ENCODE measurements around the gene PAX2. TPM values are rescaled to one million over a fixed set of nuclear protein-coding genes. Genes with fewer than 3 reads are reported as not detected.

The PAX2 gene
- total RNA-seq, 1 donor from 2014 or later, result 0.07 TPM

DNA sequence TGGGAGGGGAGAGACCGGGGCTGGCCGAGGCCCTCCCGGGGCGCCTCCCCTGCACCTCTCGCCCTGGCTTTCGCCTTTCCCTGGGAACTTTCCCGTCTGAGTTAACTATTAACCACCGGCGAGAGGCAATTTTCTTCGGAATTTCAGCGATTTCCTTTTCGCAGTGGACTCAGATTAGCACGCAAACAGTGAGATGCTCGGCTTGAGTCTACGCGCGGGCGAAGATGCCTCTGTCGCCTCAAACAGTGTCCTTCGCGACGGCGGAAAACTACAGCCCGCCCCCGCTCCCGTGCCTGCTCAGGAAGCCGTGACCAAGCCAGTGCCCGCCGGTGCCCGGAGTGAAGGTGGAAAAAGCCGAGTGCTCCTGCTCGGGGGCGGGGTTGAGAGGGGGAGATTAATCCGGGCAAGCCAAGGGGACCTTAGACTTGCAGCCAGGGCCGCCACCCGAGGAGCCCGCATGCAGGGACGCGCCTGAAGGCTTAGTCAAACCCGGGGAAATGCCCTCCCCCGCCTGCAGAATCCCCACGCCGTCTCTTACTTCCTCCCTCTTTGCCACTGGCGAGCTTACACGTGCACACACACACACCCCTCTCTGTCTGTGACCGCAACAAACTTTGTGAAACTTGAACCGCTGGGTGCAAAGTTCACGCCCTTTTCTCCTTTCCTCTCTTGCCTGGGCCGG, 14.5 kb upstream of the PAX2 start:
- peaks cover 3% of the 10 kb centered on the region for H3K36me3 Mint-ChIP-seq (ENCODE audit: low read depth)
- peak overlapping the region; percentile 56 for H3K27ac Mint-ChIP-seq
- H3K4me1 Mint-ChIP-seq, result peaks cover 25% of the 10 kb centered on the region
- peaks cover 88% of the 10 kb centered on the region for H3K27me3 Mint-ChIP-seq
- H3K4me3 Mint-ChIP-seq, result peak overlapping the region; percentile 57
- intact Hi-C loops (cut with micrococcal nuclease), result no loop called here
- DNase-seq, result peak; percentile 73
- H3K9me3 Mint-ChIP-seq, result no peaks in the 10 kb centered on the region

DNA sequence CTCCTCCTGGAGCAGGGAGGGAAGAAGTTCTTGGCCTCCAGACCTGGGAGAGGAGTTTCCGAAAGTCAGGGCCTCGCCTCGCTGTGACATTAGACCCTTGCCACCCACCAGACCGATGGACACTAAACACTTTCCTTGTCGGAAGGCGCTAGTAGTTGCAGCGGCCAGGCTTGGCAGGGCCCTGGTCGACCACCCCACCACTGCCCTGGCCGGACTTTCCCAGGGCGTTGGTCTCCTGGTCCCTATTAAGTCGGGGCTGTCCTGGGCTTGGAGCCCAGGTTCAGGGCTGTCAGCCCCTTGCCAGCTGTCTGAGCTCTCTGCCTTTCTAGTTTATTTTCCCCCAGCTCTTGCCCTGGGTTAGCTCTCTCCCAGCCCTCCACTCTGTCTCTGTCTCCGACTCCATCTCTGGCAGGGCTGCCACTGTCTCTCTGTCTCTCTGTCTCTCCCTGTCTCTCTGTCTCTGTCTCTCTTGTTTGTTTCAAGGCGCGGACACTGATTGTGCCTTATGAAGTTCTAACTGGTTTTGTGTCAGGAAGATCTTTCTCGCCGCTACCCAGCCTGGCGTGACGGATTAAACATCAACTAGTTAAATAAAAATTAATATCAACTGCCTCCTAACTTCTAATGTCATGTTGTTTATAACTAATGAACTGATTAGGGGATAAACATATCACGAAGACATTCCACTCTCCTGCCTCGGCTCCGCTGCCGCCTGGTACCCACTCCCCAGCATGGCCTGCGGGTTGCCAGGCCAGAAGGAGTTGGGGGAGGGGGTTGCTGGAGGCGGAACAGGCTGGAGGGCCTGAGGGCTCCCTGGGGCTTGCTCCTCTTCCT, 13.8 kb upstream of the PAX2 start:
- H3K4me1 Mint-ChIP-seq, result peaks cover 25% of the 10 kb centered on the region
- peak overlapping the region; percentile 56 for H3K27ac Mint-ChIP-seq

DNA sequence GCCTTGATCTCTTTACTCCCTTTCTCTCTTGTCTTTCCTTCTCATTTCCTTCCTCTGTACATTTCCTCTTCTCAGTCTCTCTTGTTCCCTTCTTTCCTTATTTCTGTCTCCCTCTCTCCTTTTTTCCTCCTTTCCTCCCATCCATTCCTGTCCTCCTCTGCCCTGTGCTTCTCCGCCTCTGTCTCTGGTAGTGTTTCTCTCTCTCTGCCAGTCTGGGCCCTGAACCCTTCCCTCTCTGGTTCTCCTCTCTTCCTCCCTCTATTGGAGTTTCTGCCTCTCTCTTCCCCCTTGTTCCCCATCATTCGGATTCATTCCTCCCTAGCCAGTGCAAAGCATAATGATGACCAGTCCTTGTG, 13.2 kb upstream of the PAX2 start:
- Mint-ChIP-seq H3K27ac (no peak overlapping the region), H3K4me3 (peak overlapping the region; percentile 3), H3K27me3 (peaks cover 90% of the 10 kb centered on the region), H3K9me3 (no peaks in the 10 kb centered on the region), H3K4me1 (peaks cover 28% of the 10 kb centered on the region), H3K36me3 (ENCODE audit: low read depth) (peaks cover 5% of the 10 kb centered on the region)
- no peak for DNase-seq
- intact Hi-C loops (cut with micrococcal nuclease), result no loop called here

More for the DNA sequence above, 13.8 kb upstream of the PAX2 start:
- DNase-seq, result no peak
- H3K4me3 Mint-ChIP-seq, result peak overlapping the region; percentile 57
- H3K36me3 Mint-ChIP-seq (ENCODE audit: low read depth), result peaks cover 3% of the 10 kb centered on the region
- intact Hi-C loops (cut with micrococcal nuclease), result no loop called here
- H3K9me3 Mint-ChIP-seq, result no peaks in the 10 kb centered on the region
- peaks cover 88% of the 10 kb centered on the region for H3K27me3 Mint-ChIP-seq

DNA sequence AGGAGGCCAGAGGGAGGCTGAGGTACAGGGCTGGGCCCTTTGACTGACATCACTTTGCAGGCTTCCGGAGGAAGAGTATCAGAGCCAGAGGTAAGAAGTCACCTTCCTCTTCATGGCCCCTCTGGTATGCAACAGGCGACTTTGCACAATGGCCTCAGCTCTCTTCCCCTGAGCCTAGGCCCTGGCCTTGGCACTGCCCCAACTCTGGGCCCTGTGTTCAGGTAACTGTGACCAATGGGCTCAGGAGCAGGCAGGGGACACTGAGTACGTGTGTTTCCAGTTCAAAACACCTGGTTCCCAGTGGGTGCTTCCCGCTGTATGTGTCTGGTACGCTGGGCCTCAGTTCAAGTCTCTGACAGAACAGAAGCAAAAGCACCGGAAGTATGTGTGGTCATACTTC, 12.1 kb upstream of the PAX2 start:
- peaks cover 5% of the 10 kb centered on the region for H3K36me3 Mint-ChIP-seq (ENCODE audit: low read depth)
- peaks cover 90% of the 10 kb centered on the region for H3K27me3 Mint-ChIP-seq
- peaks cover 31% of the 10 kb centered on the region for H3K4me1 Mint-ChIP-seq
- H3K27ac Mint-ChIP-seq, result no peak overlapping the region
- intact Hi-C loops (cut with micrococcal nuclease), result no loop called here
- no peak overlapping the region for H3K4me3 Mint-ChIP-seq
- H3K9me3 Mint-ChIP-seq, result no peaks in the 10 kb centered on the region
- DNase-seq, result no peak

DNA sequence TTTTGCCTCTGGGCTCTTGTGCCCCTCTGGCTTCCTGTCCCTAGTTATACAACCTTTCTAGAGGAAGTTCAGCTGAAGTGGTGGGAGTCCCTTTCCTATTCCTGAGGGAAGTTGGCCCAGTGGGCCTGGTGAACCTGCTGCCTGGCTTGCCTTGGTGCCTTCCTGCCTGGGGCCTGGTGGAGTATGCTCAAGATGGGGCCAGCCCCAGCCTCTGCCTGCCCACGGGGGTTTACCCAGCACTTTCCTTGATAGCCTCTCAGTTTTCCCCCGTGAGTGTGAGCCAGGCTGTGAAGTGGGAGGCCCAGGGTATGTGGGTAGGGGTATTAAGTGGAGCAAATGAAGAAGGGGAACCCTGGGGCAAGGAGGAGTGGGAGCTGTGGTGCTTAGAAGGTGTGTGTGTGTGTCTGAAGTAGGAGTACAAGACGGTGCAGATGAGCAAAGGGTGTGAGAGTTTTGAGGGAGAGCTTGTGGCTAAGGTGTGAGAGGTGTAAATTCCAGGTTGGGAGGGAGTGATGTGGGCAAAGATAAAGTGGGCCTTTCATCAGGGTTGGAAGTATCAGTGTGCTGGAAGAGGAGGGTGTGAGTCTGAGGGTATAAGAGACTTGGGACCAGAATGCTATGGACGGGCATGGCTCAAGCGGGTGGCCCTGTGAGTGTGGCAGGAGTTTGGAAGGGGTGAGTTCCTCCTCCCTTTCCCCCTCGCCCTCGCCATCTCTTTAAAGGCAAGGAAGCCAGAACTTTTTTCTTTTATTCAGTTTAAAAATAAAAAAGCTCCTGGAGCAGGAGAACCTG, 10.9 kb upstream of the PAX2 start:
- H3K27ac Mint-ChIP-seq, result no peak overlapping the region
- no peak overlapping the region for H3K4me3 Mint-ChIP-seq
- no peak for DNase-seq
- peaks cover 5% of the 10 kb centered on the region for H3K36me3 Mint-ChIP-seq (ENCODE audit: low read depth)
- intact Hi-C loops (cut with micrococcal nuclease), result no loop called here
- peaks cover 90% of the 10 kb centered on the region for H3K27me3 Mint-ChIP-seq
- H3K4me1 Mint-ChIP-seq, result peaks cover 26% of the 10 kb centered on the region
- no peaks in the 10 kb centered on the region for H3K9me3 Mint-ChIP-seq

DNA sequence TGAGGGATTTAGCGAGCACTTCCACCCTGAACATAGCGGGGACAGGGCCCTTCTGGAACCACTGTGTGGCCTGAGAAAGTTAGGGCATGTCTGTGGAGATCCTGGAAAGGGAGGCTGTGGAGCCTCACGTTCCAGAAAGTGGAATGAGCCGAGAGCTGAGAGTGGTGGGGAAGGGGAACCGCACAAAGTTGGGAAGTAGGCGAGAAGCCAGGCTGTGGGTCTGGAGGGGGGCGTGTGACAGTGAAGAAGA, 10.4 kb upstream of the PAX2 start:
- DNase-seq, result no peak
- no peak overlapping the region for H3K27ac Mint-ChIP-seq
- peaks cover 5% of the 10 kb centered on the region for H3K36me3 Mint-ChIP-seq (ENCODE audit: low read depth)
- H3K27me3 Mint-ChIP-seq, result peaks cover 91% of the 10 kb centered on the region
- H3K4me3 Mint-ChIP-seq, result no peak overlapping the region
- H3K4me1 Mint-ChIP-seq, result peaks cover 23% of the 10 kb centered on the region
- no peaks in the 10 kb centered on the region for H3K9me3 Mint-ChIP-seq
- intact Hi-C loops (cut with micrococcal nuclease), result no loop called here

DNA sequence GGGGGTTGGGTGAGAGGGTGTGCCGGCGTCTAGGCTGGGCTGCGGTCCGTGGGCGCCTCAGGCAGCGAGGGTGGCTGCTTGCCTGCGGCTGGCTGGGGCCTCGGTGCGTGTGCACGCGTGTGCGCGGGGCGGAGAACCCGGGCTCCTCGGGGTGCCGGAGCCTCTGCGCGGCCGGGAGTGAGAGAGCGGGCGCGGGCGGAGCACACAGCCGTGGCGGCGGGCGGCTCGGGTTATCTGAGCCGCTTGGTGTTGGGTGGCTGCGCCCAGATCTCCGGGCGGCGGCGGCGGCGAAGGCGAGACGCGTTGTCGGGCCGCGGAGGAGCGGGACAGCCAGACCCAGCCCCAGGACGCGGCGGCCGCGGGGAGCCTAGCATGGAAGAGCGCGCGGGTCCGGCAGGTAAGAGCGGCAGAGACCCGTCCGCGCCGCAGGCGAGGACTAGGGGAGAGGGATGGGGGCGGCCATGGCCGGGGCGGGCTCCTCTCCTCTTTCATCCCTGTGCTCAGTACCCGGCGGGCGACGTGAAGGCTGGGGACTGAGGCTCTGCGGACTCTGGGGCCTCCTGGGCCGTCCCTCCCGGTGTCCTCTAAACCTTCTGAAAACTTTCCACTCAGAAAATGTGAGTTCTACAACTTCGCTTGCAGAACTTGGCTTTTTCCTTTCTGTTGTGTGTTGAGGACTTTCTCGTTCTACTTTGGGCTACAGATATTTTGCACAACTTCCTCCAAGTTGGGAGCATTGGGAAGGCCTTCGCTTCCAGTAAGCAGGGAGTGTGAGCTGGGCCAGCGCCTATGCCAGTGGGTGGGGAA, 9.8 kb upstream of the PAX2 start:
- Mint-ChIP-seq H3K27ac (no peak overlapping the region), H3K36me3 (ENCODE audit: low read depth) (peaks cover 5% of the 10 kb centered on the region), H3K9me3 (no peaks in the 10 kb centered on the region), H3K4me1 (peaks cover 18% of the 10 kb centered on the region), H3K4me3 (no peak overlapping the region), H3K27me3 (peaks cover 91% of the 10 kb centered on the region)
- intact Hi-C loops (cut with micrococcal nuclease), result no loop called here
- no peak for DNase-seq

DNA sequence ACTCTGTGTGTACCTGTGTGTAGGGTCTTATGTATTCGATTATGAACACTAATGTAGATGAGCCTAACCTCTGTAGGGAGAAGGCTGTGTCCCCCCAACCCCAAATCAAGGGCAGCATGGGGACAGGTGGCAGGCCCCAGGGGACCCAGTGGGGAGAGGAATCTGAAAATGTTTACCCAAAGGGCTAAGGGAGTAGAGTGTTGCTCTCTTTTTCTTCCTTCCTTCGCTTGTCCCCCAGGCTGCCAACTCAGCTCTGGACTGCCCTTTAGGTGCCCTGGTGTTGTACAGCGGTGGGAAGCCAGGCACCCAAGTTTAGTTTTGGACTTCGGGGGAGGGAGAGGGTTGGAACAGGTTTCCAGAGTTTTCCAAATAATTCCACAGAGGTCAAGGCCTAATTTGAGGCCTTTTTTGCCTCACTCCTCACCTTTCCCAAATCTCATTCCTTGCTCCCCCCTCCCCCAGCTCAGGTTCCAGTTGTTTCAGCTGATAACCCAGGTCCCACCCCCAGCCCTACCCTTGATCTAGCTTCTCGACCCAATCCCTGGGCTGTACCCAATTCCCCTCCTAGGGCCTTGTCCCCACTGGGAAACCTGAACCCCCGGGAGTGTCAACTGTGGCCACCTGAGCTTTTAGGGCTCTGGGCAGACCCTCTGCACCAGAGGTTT, 9.1 kb upstream of the PAX2 start:
- peaks cover 5% of the 10 kb centered on the region for H3K36me3 Mint-ChIP-seq (ENCODE audit: low read depth)
- DNase-seq, result no peak
- no peak overlapping the region for H3K27ac Mint-ChIP-seq
- H3K27me3 Mint-ChIP-seq, result peaks cover 92% of the 10 kb centered on the region
- H3K4me3 Mint-ChIP-seq, result no peak overlapping the region
- no peaks in the 10 kb centered on the region for H3K9me3 Mint-ChIP-seq
- H3K4me1 Mint-ChIP-seq, result peaks cover 19% of the 10 kb centered on the region
- intact Hi-C loops (cut with micrococcal nuclease), result no loop called here

DNA sequence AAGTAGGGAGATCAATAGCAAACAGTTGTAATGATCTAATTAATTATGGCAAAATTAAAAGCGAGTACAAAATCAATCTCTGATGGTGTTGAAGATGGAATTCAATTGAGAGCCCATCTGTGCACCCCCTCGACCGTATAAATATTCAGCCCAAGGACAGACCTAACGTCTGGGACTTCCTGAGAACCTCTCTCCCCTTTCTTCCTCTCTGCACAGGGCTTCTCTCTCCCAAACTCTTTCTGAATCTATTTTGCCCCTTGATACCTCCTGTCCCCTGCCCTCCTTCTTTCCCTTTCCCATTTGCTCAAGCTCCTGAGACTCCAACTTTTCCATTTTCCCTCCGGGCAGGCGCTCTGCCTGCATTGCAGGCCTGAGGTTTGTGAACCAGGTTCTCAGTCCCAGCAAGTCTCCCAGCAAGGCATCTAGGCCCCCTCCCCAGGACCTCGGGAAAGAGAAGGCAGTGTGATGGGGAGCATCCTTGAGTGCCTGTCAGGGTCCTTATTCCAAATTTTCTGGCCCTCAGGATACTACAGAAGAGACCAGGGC, 8.5 kb upstream of the PAX2 start:
- Mint-ChIP-seq H3K4me1 (peaks cover 16% of the 10 kb centered on the region), H3K27me3 (peaks cover 91% of the 10 kb centered on the region), H3K9me3 (no peaks in the 10 kb centered on the region), H3K4me3 (peak overlapping the region; percentile 81), H3K36me3 (ENCODE audit: low read depth) (peaks cover 2% of the 10 kb centered on the region), H3K27ac (peak overlapping the region; percentile 17)
- no peak for DNase-seq
- intact Hi-C loops (cut with micrococcal nuclease), result no loop called here

DNA sequence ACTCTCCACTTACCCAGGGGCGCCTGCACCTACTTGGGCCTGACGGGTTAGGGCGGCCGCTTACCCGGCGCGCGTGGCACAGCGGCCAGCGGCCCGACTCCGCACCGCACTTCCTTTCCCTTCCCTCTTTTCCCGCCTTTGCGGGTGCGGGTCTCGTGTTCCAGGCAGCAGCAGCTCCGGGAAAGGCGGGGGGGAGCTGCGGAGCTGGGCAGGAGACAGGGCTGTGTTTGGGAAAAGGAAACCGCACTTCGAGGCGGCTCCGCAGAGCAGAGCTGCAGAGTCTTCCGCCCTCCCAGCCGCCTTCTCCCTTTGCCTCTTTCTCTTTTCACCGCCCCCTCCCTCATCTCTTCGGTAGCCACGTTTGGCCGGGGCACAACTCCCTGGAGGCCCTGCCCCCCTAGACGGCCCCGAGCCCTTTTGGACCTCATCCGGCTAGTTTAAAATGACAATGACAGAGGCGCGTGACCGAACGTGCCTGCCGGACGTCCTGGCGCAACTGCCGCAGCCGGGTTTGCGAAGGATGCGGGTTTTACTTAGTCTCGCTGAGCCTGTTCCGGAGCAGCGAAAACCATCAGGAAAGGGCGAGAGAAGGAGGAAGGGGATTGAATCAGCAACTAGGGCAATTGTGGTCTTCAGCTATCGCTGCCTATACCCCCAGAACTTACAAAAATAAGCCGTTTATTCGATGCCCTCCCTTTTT, 7.9 kb upstream of the PAX2 start:
- peak; percentile 75 for DNase-seq
- H3K36me3 Mint-ChIP-seq (ENCODE audit: low read depth), result peaks cover 2% of the 10 kb centered on the region
- H3K27ac Mint-ChIP-seq, result no peak overlapping the region
- H3K4me1 Mint-ChIP-seq, result peaks cover 16% of the 10 kb centered on the region
- H3K27me3 Mint-ChIP-seq, result peaks cover 90% of the 10 kb centered on the region
- intact Hi-C loops (cut with micrococcal nuclease), result no loop called here
- peak overlapping the region; percentile 81 for H3K4me3 Mint-ChIP-seq
- no peaks in the 10 kb centered on the region for H3K9me3 Mint-ChIP-seq

DNA sequence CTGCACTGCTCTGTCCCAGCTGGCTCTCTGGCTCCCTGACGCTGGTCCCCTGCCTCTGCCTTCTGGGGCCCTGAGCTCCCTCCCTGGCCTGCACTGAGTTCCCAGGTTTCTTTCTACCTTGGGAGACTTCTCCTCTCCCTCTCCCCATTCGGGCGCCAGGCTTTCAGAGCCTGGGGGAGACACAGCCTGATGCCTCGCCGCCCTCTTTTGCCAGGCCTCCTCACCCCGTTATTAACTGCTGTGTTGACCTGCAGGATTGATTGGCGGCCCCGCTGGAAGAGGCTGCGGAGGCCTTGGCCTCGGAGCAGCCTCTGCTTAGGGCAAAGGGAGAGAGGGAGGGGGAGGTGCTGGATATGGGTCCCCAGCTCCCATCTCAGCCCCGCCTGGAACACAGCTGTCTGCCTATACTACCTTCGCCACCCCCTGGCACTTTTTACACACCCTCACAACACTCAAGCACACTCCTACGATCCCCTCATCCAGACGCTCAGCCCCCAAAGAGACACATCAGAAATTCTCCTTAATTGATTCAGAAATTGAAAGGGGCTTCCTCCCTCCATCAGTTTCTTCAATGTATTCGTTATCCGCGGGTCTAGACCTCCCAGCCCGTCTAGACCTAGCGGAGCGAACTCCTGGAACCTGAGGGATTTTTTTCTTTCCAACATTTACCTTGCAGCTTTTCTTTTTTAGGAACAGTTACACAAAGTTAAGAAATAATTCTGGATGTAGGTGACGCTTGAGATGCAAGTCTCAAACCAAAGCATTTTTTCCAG, 7.1 kb upstream of the PAX2 start:
- intact Hi-C loops (cut with micrococcal nuclease), result no loop called here
- Mint-ChIP-seq H3K36me3 (ENCODE audit: low read depth) (peaks cover 2% of the 10 kb centered on the region), H3K27ac (no peak overlapping the region), H3K27me3 (peaks cover 90% of the 10 kb centered on the region), H3K4me3 (peak overlapping the region; percentile 1), H3K4me1 (peaks cover 16% of the 10 kb centered on the region), H3K9me3 (no peaks in the 10 kb centered on the region)
- DNase-seq, result no peak
